ENCODE results near the gene TXNRD1.

TXNRD1 gene

DNA sequence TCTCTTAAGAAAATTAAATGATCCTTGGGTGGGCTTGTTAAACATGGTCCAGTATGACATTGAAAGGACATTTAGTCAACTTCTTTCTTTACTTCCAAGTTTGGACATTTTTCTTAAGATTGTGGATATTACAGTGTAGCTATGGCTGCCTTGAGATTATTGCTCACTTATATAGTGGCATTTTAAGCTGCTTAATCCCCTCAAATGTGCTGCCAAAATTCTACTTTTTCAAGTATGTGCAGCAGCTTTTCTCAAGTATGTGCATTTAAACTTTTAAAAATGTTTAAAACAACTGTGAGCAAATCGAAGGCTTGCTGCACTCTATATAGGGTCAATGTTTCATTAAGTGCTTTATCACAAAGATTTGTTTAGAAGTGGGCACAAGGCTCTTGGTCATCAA is 7.4 kb downstream of the TXNRD1 start:
- ATAC-seq, result no peak
- TF ChIP-seq TOX (CRISPR knock-in tag; IDR thresholded peaks at IDR 0.05; ENCODE audit: borderline replicate concordance) (no peak), ZNF70 (CRISPR knock-in tag; IDR thresholded peaks at IDR 0.05) (no peak), ZFP30 (CRISPR knock-in tag; IDR thresholded peaks at IDR 0.05) (no peak)
- TF ChIP-seq, protein P1, sequence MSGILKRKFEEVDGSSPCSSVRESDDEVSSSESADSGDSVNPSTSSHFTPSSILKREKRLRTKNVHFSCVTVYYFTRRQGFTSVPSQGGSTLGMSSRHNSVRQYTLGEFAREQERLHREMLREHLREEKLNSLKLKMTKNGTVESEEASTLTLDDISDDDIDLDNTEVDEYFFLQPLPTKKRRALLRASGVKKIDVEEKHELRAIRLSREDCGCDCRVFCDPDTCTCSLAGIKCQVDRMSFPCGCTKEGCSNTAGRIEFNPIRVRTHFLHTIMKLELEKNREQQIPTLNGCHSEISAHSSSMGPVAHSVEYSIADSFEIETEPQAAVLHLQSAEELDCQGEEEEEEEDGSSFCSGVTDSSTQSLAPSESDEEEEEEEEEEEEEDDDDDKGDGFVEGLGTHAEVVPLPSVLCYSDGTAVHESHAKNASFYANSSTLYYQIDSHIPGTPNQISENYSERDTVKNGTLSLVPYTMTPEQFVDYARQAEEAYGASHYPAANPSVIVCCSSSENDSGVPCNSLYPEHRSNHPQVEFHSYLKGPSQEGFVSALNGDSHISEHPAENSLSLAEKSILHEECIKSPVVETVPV (CRISPR knock-in tag; IDR thresholded peaks at IDR 0.05), result no peak

DNA sequence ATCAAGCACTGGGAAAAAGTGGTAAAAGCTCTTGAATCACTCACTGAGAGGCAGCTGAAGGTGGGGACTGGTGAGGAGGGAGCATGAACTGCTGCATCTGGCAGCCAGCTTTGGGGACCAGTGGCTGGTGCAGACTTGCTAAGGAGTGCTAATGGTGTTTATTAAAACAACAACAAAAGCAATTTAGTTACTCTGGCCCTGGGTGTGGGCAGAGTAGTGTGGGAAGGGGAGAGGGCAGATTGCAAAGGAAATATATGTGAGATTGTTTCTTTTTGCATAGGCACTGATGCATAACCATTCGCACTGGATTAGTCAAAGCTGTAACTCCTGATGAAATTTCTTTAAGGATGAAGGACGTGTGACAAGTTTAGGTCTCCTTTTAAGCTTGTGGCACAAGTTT is 8.1 kb downstream of the TXNRD1 start:
- TF ChIP-seq TCF4 (CRISPR knock-in tag; IDR thresholded peaks at IDR 0.05; ENCODE audit: borderline replicate concordance) (peak; percentile 22; the same call in 1 of the 2 replicates), ZNF70 (CRISPR knock-in tag; IDR thresholded peaks at IDR 0.05) (no peak)
- ATAC-seq, result no peak

DNA sequence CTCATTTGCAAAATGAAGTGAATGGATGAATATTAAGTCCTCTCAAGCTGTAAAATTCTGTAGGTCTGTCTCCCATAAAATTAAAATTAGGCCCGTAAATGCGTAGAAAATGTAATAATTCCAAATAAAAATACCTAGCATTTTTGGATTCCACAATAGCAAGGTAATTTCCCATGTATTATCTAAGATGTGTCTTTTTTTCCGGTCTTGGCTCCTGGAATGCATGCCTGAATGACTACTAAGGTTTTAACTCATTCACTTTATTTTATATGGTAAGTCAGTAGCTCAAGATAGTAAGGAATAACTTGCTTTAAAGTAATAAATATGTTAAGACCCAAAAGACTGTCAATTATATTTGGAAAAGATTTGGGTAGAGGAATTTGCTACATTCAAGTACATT is 11.1 kb downstream of the TXNRD1 start:
- TF ChIP-seq ISL1 (CRISPR knock-in tag; IDR thresholded peaks at IDR 0.05) (peak; percentile 79), OSR1 (CRISPR knock-in tag; IDR thresholded peaks at IDR 0.05) (no peak)
- ATAC-seq, result peak; percentile 50; the same call in 2 of the 3 replicates

DNA sequence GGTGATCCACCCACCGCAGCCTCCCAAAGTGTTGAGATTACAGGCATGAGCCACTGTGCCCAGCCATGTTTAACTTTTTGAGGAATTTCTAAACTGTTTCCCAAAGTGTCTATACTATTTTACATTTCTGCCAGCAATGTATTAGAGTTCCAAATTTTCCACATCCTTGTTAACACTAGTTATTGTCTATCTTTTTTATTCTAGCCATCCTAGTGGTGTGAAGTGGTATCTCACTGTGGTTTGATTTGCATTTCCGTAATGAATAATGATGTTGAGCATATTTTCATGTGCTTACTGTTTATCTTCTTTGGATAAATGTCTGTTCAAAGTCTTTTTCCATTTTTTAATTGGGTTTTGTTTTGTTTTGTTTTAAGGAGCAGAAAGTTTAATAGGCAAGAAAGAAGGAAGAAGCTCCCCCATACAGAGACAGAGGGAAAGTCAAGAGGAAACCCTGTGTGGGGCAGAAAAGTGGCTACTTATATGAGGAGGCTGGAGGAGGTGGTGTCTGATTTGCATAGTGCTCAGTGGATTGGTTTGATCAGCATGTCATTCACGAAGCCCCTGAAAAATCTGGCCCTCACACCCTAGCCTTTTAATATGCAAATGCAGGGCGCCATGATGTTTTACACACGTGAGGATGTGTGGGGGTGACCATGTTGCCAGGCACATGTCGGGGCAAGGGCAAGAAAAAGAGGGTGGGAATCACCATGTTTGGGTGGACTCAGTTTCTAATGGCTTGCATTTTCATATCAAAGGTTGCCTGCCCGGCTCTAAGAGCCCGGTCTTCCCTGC is 14.9 kb downstream of the TXNRD1 start:
- no peak for ATAC-seq
- TF ChIP-seq ZNF70 (CRISPR knock-in tag; IDR thresholded peaks at IDR 0.05), result no peak
- TF ChIP-seq ESRRG (CRISPR knock-in tag; IDR thresholded peaks at IDR 0.05), result no peak
- TF ChIP-seq ZNF8 (CRISPR knock-in tag; IDR thresholded peaks at IDR 0.05), result no peak
- TF ChIP-seq ARNTL (CRISPR knock-in tag; IDR thresholded peaks at IDR 0.05; ENCODE audit: borderline replicate concordance, low read depth), result no peak
- no peak for TF ChIP-seq ZFP3 (CRISPR knock-in tag; IDR thresholded peaks at IDR 0.05)
- no peak for TF ChIP-seq BACH2 (CRISPR knock-in tag; IDR thresholded peaks at IDR 0.05; ENCODE audit: borderline replicate concordance)
- TF ChIP-seq ISL1 (CRISPR knock-in tag; IDR thresholded peaks at IDR 0.05), result no peak
- TF ChIP-seq SNAI2 (CRISPR knock-in tag; IDR thresholded peaks at IDR 0.05), result no peak
- TF ChIP-seq ZC3H10 (CRISPR knock-in tag; IDR thresholded peaks at IDR 0.05), result no peak
- TF ChIP-seq, protein P1 (CRISPR knock-in tag; IDR thresholded peaks at IDR 0.05), result no peak
- no peak for TF ChIP-seq GLIS3 (CRISPR knock-in tag; IDR thresholded peaks at IDR 0.05)
- no peak for TF ChIP-seq PPARA (CRISPR knock-in tag; IDR thresholded peaks at IDR 0.05; ENCODE audit: borderline replicate concordance)
- no peak for TF ChIP-seq CSDC2 (CRISPR knock-in tag; IDR thresholded peaks at IDR 0.05)
- no peak for TF ChIP-seq TCF4 (CRISPR knock-in tag; IDR thresholded peaks at IDR 0.05; ENCODE audit: borderline replicate concordance)

DNA sequence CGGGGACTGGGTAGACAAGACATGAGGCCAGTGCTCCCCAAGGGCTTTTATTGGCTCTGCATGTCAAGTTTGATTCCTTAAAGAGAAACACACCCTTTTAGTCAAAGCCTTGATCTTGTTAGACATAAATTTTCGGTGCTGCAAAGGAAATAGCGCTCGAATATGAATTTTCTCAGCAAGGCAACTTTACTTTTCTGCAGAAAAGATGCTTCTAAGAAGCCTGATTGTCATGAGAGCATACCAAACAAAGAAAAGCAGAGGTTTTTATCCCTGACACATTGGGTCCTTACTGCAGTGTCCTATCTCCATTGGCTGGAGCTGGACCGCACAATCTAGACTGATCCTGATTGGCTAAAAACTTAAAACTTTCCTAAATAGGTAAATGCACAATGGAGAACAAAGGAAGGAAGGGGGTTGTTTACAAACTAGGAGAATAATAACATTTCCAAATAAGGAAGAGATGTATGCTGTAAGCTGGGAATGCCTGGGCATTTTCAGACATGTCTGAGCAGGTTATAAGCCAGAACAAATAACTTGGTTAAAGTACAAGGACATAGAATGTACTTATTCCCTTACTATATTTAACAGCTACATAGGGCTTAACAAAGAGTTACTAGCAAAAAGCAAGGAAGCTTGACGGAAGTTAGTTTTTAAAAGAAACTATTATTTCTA is 17.2 kb downstream of the TXNRD1 start:
- ATAC-seq, result no peak
- TF ChIP-seq, protein P2, sequence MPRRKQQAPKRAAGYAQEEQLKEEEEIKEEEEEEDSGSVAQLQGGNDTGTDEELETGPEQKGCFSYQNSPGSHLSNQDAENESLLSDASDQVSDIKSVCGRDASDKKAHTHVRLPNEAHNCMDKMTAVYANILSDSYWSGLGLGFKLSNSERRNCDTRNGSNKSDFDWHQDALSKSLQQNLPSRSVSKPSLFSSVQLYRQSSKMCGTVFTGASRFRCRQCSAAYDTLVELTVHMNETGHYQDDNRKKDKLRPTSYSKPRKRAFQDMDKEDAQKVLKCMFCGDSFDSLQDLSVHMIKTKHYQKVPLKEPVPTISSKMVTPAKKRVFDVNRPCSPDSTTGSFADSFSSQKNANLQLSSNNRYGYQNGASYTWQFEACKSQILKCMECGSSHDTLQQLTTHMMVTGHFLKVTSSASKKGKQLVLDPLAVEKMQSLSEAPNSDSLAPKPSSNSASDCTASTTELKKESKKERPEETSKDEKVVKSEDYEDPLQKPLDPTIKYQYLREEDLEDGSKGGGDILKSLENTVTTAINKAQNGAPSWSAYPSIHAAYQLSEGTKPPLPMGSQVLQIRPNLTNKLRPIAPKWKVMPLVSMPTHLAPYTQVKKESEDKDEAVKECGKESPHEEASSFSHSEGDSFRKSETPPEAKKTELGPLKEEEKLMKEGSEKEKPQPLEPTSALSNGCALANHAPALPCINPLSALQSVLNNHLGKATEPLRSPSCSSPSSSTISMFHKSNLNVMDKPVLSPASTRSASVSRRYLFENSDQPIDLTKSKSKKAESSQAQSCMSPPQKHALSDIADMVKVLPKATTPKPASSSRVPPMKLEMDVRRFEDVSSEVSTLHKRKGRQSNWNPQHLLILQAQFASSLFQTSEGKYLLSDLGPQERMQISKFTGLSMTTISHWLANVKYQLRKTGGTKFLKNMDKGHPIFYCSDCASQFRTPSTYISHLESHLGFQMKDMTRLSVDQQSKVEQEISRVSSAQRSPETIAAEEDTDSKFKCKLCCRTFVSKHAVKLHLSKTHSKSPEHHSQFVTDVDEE (CRISPR knock-in tag; IDR thresholded peaks at IDR 0.05), result no peak
- no peak for TF ChIP-seq BACH2 (CRISPR knock-in tag; IDR thresholded peaks at IDR 0.05; ENCODE audit: borderline replicate concordance)
- TF ChIP-seq ISL1 (CRISPR knock-in tag; IDR thresholded peaks at IDR 0.05), result no peak
- no peak for TF ChIP-seq ZC3H10 (CRISPR knock-in tag; IDR thresholded peaks at IDR 0.05)
- TF ChIP-seq, protein P3, sequence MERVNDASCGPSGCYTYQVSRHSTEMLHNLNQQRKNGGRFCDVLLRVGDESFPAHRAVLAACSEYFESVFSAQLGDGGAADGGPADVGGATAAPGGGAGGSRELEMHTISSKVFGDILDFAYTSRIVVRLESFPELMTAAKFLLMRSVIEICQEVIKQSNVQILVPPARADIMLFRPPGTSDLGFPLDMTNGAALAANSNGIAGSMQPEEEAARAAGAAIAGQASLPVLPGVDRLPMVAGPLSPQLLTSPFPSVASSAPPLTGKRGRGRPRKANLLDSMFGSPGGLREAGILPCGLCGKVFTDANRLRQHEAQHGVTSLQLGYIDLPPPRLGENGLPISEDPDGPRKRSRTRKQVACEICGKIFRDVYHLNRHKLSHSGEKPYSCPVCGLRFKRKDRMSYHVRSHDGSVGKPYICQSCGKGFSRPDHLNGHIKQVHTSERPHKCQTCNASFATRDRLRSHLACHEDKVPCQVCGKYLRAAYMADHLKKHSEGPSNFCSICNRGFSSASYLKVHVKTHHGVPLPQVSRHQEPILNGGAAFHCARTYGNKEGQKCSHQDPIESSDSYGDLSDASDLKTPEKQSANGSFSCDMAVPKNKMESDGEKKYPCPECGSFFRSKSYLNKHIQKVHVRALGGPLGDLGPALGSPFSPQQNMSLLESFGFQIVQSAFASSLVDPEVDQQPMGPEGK (CRISPR knock-in tag; IDR thresholded peaks at IDR 0.05; ENCODE audit: borderline replicate concordance), result no peak
- TF ChIP-seq RARB (CRISPR knock-in tag; IDR thresholded peaks at IDR 0.05), result no peak
- no peak for TF ChIP-seq ARNTL (CRISPR knock-in tag; IDR thresholded peaks at IDR 0.05; ENCODE audit: borderline replicate concordance, low read depth)
- TF ChIP-seq TCF4 (CRISPR knock-in tag; IDR thresholded peaks at IDR 0.05; ENCODE audit: borderline replicate concordance), result no peak
- TF ChIP-seq CSDC2 (CRISPR knock-in tag; IDR thresholded peaks at IDR 0.05), result no peak
- no peak for TF ChIP-seq ZNF8 (CRISPR knock-in tag; IDR thresholded peaks at IDR 0.05)
- TF ChIP-seq, protein P4, sequence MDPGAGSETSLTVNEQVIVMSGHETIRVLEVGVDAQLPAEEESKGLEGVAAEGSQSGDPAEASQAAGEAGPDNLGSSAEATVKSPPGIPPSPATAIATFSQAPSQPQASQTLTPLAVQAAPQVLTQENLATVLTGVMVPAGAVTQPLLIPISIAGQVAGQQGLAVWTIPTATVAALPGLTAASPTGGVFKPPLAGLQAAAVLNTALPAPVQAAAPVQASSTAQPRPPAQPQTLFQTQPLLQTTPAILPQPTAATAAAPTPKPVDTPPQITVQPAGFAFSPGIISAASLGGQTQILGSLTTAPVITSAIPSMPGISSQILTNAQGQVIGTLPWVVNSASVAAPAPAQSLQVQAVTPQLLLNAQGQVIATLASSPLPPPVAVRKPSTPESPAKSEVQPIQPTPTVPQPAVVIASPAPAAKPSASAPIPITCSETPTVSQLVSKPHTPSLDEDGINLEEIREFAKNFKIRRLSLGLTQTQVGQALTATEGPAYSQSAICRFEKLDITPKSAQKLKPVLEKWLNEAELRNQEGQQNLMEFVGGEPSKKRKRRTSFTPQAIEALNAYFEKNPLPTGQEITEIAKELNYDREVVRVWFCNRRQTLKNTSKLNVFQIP (CRISPR knock-in tag; IDR thresholded peaks at IDR 0.05; ENCODE audit: borderline replicate concordance, low read depth), result no peak
- no peak for TF ChIP-seq GLIS3 (CRISPR knock-in tag; IDR thresholded peaks at IDR 0.05)
- no peak for TF ChIP-seq ZNF70 (CRISPR knock-in tag; IDR thresholded peaks at IDR 0.05)
- no peak for TF ChIP-seq ZFP3 (CRISPR knock-in tag; IDR thresholded peaks at IDR 0.05)
- TF ChIP-seq OSR1 (CRISPR knock-in tag; IDR thresholded peaks at IDR 0.05), result no peak

Measured in SK-N-SH treated with all-trans-retinoic acid at 6 μM for 48 hours (cell line).